HG02588 (cell line): Measurements from ENCODE around the gene MYMK.

Source experiments
- ATAC-seq: cut with Tn5 transposase; IDR thresholded peaks from one replicate; pipeline ENCODE4 v1.9.1; 2021; ENCODE audit warnings: mild to moderate bottlenecking, moderate library complexity; ENCODE audit not compliant: unreplicated experiment

The MYMK gene

GRCh38 chr9:133558191-133559126 is 33.7 kb upstream of the MYMK start:
- ATAC-seq = no peak

GRCh38 chr9:133557581-133557980 is 32.8 kb upstream of the MYMK start:
- no peak for ATAC-seq

DNA sequence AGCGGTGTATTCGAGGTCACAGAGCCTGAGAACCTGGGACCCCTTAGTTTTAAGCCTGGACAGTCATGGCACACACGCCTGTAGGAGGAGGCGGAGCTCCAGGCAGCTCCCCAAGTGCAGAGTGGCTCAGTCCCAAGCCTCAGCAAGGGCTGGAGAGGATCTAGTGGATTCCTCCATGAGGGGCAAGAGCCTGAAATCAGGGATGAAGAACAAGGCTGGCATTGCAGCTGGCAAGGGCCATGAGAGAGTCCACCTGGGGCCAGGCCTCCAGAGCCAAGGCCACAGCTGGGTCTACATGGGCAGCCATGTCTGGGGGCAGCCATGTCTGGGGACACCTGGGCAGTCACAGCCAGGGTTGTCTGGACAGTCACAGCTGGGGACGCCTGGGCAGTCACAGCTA is 31.6 kb upstream of the MYMK start:
- ATAC-seq = no peak

DNA sequence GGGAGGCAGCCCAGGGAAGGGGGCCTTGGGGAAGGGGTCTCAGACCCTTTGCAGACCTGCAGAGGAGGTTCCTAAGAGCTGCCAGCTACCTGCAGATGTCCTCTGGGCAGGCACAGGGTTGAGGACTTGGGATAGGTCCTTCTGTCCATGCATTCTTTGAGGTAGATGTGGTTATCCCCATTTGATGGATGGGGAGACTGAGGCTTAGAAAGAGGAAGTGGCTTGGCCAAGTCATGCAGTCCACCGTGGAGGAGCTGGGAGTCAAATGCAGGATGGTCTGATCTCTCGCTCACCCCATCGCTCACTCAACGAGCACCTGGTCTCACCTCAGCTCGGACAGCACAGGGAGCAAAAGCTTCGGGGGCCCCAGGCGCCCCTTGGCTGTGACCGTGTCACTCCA is 30.0 kb upstream of the MYMK start:
- ATAC-seq = no peak

DNA sequence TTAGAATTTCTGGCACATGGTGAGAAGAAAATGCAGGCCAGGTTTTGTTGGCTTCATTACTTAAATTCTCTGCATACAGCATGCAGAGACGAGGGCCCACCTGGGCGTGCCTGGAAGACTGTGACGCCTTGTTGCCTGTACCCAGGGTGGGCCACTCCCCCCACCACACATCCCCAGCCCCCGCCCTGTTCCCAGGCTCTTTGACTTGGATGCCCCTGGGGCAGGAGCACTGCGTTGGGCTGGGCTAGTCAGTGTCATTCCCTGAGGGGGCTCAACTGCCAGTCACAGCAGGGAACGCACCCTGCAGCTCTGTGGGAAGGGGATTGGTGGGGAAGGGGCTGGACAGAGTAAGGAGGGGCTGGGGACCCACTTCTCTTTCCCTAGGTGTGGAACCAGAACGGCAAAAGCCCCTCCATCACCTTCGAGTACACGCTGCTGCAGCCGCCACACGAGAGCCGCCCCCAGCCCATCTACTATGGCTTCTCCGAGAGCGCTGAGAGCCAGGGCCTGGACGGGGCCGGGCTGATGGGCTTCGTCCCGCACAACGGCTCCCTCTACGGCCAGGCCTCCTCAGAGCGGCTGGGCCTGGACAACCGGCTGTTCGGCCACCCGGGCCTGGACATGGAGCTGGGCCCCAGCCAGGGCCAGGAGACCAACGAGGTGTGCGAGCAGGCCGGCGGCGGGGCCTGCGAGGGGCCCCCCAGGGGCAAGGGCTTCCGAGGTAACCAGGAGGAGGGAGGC is 29.4 kb upstream of the MYMK start:
- ATAC-seq = no peak

GRCh38 chr9:133553123-133553522 is 28.4 kb upstream of the MYMK start:
- no peak for ATAC-seq

GRCh38 chr9:133552236-133552635 is 27.5 kb upstream of the MYMK start:
- no peak for ATAC-seq

GRCh38 chr9:133551446-133551845 is 26.7 kb upstream of the MYMK start:
- no peak for ATAC-seq

- no peak for ATAC-seq
These were observed 22.4 kb upstream of the MYMK start for GRCh38 chr9:133547116-133547515.

DNA sequence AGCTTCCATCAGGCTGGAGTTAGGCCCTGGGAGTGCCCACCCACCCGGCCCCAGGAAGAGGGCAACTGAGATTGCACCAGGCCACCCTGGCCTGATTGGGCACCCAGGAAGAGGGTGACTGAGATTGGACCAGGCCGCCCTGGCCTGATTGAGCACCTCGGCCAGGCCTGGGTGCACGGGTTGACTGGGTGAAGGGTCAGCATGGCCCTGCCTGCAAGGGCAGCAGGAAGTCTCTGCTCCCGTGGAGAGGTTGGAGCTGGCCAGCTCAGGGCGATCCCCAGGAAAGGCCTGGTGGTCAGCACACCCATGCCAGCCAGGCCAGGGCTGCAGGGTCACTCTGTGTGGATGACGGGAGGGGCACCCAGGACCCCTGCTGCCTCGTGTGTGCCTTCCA is 21.5 kb upstream of the MYMK start:
- no peak for ATAC-seq

DNA sequence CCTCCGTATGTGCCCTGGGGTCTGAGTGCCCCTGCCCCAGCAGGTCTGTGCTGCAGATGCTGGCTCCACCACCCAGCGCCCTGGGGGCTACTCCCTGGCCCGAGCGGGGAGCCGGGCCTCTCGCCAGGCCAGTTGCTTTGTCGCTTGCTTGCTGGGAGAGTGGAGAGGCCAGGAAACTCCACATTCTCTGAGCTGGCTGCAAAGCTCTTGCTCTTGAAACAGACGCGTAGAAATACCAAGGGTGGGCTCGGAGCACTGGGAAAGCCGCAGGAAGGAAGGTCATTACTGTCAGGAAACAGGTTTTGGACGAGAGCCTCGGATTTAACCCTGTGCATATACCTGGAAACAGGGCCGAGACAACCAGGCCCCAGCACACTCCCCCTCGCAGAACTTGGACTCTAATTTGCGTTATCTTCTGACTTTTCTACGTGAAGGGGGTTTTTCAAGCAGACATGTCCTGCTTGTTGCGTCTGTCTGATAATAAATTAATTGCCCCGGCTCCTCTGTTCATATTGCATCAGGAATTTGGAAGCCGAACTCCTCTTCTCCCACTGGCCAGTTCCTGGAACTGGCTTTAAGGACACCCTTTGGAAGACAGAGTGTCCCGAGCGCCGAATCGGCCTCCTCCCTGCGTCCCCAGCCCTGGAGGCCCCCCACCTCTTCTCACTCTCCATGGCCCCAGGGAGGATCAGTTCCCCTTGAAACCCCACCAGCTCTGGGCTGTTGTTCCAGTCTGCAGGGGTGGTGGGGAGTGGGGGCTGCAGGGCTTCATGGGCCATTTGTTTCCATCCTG is 20.9 kb upstream of the MYMK start:
- ATAC-seq = no peak

DNA sequence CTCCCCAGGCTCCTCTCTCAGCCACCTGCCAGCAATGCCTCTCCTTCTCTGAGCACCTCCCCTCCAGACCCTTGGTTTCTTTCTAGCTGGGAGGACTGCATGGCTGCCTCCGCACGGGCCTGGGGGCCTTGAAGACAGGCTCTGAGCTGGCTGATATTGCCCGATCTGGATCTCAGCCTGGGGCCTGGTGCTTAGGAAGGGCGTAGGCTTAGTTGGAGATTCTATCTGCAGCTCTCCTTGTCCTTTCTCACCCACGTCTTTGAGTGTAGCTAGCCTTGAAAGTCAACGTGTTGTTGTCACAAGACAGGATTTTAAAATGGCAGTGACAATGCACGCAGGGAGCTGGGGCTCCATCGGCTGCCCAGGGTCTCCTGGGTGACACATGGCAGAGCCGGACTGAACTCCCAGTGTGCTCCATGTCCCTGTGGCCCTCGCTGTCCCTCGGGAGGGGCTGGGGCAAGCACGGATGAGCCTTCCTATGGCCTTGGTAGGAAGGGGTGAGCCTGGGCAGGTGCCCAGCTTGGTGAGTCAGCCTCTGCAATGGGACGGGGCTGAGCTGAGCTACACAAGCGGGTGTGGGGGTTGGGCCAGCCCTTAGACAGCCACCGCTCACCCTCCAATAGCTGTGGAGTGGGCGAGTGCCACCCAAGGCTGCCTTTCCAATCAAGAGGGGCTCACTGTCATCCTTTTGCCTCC is 19.2 kb upstream of the MYMK start:
- no peak for ATAC-seq

GRCh38 chr9:133542002-133542401 is 17.2 kb upstream of the MYMK start:
- ATAC-seq = no peak

DNA sequence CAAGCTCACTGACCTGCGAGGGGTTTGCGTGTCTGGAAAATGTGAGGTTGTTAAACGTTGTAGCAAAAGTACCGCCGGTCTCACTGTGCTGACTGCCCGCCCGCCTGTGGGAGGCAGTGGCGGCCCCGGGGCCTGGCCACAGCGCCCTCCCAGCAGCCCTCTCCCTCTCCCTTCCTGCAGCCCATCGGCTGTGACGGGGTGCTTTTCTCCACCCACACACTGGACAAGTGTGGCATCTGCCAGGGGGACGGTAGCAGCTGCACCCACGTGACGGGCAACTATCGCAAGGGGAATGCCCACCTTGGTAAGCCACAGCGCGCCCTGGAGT is 15.9 kb upstream of the MYMK start:
- ATAC-seq = no peak

- ATAC-seq = no peak
These were observed 15.4 kb upstream of the MYMK start for GRCh38 chr9:133539991-133540697.

DNA sequence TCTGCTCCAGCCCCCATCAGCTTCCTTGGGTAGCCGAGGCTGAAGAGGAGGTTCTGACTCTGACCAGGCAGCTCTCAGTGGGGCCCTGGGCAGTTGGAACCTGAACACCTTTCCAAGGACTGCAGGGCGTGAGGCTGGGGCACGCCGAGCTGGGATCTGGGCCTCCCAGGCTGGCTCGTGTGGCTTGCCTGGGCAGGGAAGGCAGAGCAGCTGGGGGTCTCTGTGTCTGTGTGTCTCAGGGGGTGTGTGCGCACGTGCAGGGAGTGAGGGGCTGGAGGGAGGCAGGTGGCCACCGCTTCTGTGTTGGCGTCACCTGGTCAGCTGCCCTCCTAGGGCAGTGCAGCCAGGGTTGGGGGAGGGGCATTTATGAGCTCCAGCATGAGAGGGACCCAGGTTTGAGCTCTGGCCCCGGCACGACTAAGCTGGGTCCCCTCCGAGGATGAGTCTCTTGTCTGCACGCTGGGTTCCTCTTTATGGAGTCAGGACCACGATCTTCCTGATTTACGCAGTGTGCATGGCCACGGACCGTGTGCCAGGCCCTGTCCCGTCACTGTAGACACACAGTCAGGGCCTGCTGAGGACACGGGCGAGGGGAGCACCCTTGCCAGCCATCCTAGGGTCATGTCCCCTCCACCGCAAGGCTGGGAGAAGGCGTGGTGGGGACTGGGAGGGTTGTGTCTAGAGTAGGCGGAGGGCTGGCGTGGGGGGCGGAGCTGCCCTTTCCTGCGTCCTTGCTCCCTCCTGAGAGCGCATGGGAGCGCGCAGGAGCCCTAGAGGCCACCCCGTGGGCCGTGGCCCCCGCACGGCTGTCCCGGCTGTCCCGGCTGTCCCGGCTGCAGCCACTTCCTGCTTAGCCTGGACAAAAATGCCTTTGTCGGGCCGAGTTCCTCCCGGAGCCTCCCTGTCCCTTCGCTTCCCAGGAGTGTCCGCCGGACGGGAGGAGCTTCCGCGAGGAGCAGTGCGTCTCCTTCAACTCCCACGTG is 14.4 kb upstream of the MYMK start:
- ATAC-seq = no peak

GRCh38 chr9:133538176-133538575 is 13.4 kb upstream of the MYMK start:
- ATAC-seq = no peak

DNA sequence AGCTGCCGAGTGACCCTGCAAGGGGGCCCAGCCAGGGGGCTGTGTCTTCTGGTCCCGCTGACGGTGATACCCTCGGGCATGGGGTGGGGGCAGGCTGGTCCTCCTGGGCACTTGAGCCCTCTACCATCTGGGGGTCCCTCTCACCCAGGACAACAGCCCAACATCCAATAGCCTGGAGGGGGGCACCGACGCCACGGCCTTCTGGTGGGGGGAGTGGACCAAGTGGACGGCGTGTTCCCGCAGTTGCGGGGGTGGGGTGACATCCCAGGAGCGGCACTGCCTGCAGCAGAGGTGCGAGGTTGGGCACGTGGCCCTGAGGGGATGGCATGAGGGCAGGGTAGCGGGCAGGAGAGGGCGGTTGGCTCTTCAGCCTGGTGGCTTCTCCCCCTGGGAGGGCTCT is 12.5 kb upstream of the MYMK start:
- ATAC-seq = no peak

- ATAC-seq = no peak
These were observed 11.8 kb upstream of the MYMK start for GRCh38 chr9:133536536-133536935.
